ENCODE measurements around the gene TMA7.

The TMA7 gene

GRCh38 chr3:48409291-48410201, 30.5 kb upstream of the TMA7 start:
- DNase-seq, result no peak

GRCh38 chr3:48410205-48411040, 29.6 kb upstream of the TMA7 start:
- no peak for DNase-seq

GRCh38 chr3:48411041-48411588, 28.9 kb upstream of the TMA7 start:
- DNase-seq, result no peak

- no peak for DNase-seq
Measured at GRCh38 chr3:48411606-48412374, 28.3 kb upstream of the TMA7 start.

GRCh38 chr3:48412375-48413001, 27.6 kb upstream of the TMA7 start:
- no peak for DNase-seq

- DNase-seq, result no peak
Measured at GRCh38 chr3:48413086-48413485, 27.0 kb upstream of the TMA7 start.

GRCh38 chr3:48413611-48414010, 26.4 kb upstream of the TMA7 start:
- no peak for DNase-seq

- no peak for DNase-seq
Measured at GRCh38 chr3:48414376-48415250, 25.4 kb upstream of the TMA7 start.

- DNase-seq, result no peak
Measured at GRCh38 chr3:48415251-48415953, 24.7 kb upstream of the TMA7 start.

GRCh38 chr3:48416091-48416505, 24.0 kb upstream of the TMA7 start:
- no peak for DNase-seq

GRCh38 chr3:48416546-48416945, 23.5 kb upstream of the TMA7 start:
- DNase-seq, result no peak

GRCh38 chr3:48417529-48418108, 22.4 kb upstream of the TMA7 start:
- no peak for DNase-seq

GRCh38 chr3:48418140-48418539, 21.9 kb upstream of the TMA7 start:
- DNase-seq, result no peak

- DNase-seq, result no peak
Measured at GRCh38 chr3:48418651-48419050, 21.4 kb upstream of the TMA7 start.

GRCh38 chr3:48419149-48419548, 20.9 kb upstream of the TMA7 start:
- no peak for DNase-seq

GRCh38 chr3:48419597-48419996, 20.5 kb upstream of the TMA7 start:
- no peak for DNase-seq

GRCh38 chr3:48420561-48420960, 19.5 kb upstream of the TMA7 start:
- DNase-seq, result no peak

GRCh38 chr3:48422272-48422671, 17.8 kb upstream of the TMA7 start:
- no peak for DNase-seq

- no peak for DNase-seq
Measured at GRCh38 chr3:48422681-48423080, 17.4 kb upstream of the TMA7 start.

GRCh38 chr3:48423241-48423882, 16.7 kb upstream of the TMA7 start:
- DNase-seq, result no peak
